Ishikawa (cell line): ENCODE results near the gene KIF11.

Experiments used
- CEBPB ChIP-seq: IDR thresholded peaks from 2 replicates; pipeline ENCODE4 v1.6.1; 2012
- CREB1 ChIP-seq: IDR thresholded peaks from 2 replicates; pipeline ENCODE4 v1.6.1; 2012; ENCODE audit warnings: low read depth
- EGR1 ChIP-seq: IDR thresholded peaks from 2 replicates; pipeline ENCODE4 v1.6.1; 2012
- EP300 ChIP-seq: IDR thresholded peaks from 2 replicates; pipeline ENCODE4 v1.6.1; 2012; ENCODE audit warnings: borderline replicate concordance
- FOXM1 ChIP-seq: IDR thresholded peaks from 2 replicates; pipeline ENCODE4 v1.6.1; 2012; ENCODE audit warnings: low read depth, borderline replicate concordance
- NFIC ChIP-seq: IDR thresholded peaks from 2 replicates; pipeline ENCODE4 v1.6.1; 2012
- TAF1 ChIP-seq: IDR thresholded peaks from 2 replicates; pipeline ENCODE4 v1.6.1; 2012; ENCODE audit warnings: low read depth, mild to moderate bottlenecking
- TCF12 ChIP-seq: IDR thresholded peaks from 2 replicates; pipeline ENCODE4 v1.6.1; 2012; ENCODE audit warnings: low read depth
- YY1 ChIP-seq: IDR thresholded peaks from 2 replicates; pipeline ENCODE4 v1.6.1; 2012; ENCODE audit warnings: low read depth
- ZBTB7A ChIP-seq: IDR thresholded peaks from 2 replicates; pipeline ENCODE4 v1.6.1; 2012; ENCODE audit warnings: low read depth
- TF ChIP-seq, protein P1 (sequence below): IDR thresholded peaks from 2 replicates; pipeline ENCODE4 v1.6.1; 2012

DNA sequence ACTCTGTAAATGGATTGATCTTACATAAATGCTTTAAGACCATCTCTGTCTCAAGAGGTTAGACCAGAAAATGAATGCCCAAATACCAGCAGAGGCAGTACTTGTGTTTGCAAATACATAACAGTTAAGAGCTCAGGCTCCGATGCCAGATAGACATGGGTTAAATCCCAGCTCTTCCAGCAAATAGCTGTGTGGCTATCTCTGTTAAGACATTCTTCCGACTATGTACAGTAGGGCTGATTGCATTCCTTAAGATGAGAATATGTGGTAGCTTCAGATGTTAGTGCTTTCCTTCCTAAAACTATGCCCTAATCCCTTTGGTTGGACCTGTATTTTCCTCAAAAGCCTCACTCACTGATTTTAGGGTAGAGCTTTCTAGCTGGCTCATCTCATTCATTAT is 21.3 kb upstream of the KIF11 start:
- TF ChIP-seq FOXM1 (no peak), CREB1 (no peak), EGR1 (no peak), TAF1 (no peak), EP300 (no peak), ZBTB7A (no peak), CEBPB (no peak), YY1 (no peak), NFIC (no peak), TCF12 (no peak)
- TF ChIP-seq, protein P1, sequence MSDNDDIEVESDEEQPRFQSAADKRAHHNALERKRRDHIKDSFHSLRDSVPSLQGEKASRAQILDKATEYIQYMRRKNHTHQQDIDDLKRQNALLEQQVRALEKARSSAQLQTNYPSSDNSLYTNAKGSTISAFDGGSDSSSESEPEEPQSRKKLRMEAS, result no peak
